Activated effector memory CD4-positive, alpha-beta T cell treated with Interleukin-2 at 50 U/mL for 16 hours (primary cell): ENCODE measurements around the gene FRS2.

ENCODE experiments used
- DNase-seq: peaks from one replicate; pipeline ENCODE4 v3.0.0-alpha.2; 2020

Gene FRS2

GRCh38 chr12:69466867-69467266, 3.3 kb upstream of the FRS2 start:
- no peak for DNase-seq

- no peak for DNase-seq
Observed at GRCh38 chr12:69467366-69467765, 2.8 kb upstream of the FRS2 start.

- DNase-seq, result no peak
Observed at GRCh38 chr12:69468237-69469026, 1.8 kb upstream of the FRS2 start.

GRCh38 chr12:69469854-69470188, 367 bp upstream of the FRS2 start:
- no peak for DNase-seq

GRCh38 chr12:69471076-69471430, 865 bp downstream of the FRS2 start:
- DNase-seq, result no peak

- DNase-seq, result no peak
Observed at GRCh38 chr12:69471667-69472385, 1.6 kb downstream of the FRS2 start.

- no peak for DNase-seq
Observed at GRCh38 chr12:69473262-69473661, 3.1 kb downstream of the FRS2 start.

- DNase-seq, result no peak
Observed at GRCh38 chr12:69474456-69474855, 4.3 kb downstream of the FRS2 start.

GRCh38 chr12:69475237-69475975, 5.2 kb downstream of the FRS2 start:
- no peak for DNase-seq

GRCh38 chr12:69476276-69477017, 6.3 kb downstream of the FRS2 start:
- DNase-seq, result no peak

GRCh38 chr12:69479675-69480074, 9.5 kb downstream of the FRS2 start:
- no peak for DNase-seq

GRCh38 chr12:69480698-69481097, 10.5 kb downstream of the FRS2 start:
- DNase-seq, result no peak

GRCh38 chr12:69481133-69481532, 10.9 kb downstream of the FRS2 start:
- no peak for DNase-seq

- no peak for DNase-seq
Observed at GRCh38 chr12:69483700-69484099, 13.5 kb downstream of the FRS2 start.

GRCh38 chr12:69484428-69484827, 14.2 kb downstream of the FRS2 start:
- no peak for DNase-seq

- no peak for DNase-seq
Observed at GRCh38 chr12:69490920-69491643, 20.9 kb downstream of the FRS2 start.

- DNase-seq, result no peak
Observed at GRCh38 chr12:69492739-69493138, 22.6 kb downstream of the FRS2 start.

- DNase-seq, result no peak
Observed at GRCh38 chr12:69495071-69495470, 24.9 kb downstream of the FRS2 start.

GRCh38 chr12:69497308-69498026, 27.3 kb downstream of the FRS2 start:
- no peak for DNase-seq

- DNase-seq, result no peak
Observed at GRCh38 chr12:69500631-69501030, 30.4 kb downstream of the FRS2 start.

- DNase-seq, result no peak
Observed at GRCh38 chr12:69501154-69501895, 31.1 kb downstream of the FRS2 start.
